ENCODE measurements around the gene PCSK7.

The PCSK7 gene

GRCh38 chr11:117198613-117199012, 33.3 kb downstream of the PCSK7 start:
- no peak for TF ChIP-seq CTCF (IDR thresholded peaks at IDR 0.05; ENCODE audit: low read depth, low read length)
- peak overlapping the region; percentile 92 for H3K4me3 ChIP-seq (ENCODE audit: low read depth, low read length)

DNA sequence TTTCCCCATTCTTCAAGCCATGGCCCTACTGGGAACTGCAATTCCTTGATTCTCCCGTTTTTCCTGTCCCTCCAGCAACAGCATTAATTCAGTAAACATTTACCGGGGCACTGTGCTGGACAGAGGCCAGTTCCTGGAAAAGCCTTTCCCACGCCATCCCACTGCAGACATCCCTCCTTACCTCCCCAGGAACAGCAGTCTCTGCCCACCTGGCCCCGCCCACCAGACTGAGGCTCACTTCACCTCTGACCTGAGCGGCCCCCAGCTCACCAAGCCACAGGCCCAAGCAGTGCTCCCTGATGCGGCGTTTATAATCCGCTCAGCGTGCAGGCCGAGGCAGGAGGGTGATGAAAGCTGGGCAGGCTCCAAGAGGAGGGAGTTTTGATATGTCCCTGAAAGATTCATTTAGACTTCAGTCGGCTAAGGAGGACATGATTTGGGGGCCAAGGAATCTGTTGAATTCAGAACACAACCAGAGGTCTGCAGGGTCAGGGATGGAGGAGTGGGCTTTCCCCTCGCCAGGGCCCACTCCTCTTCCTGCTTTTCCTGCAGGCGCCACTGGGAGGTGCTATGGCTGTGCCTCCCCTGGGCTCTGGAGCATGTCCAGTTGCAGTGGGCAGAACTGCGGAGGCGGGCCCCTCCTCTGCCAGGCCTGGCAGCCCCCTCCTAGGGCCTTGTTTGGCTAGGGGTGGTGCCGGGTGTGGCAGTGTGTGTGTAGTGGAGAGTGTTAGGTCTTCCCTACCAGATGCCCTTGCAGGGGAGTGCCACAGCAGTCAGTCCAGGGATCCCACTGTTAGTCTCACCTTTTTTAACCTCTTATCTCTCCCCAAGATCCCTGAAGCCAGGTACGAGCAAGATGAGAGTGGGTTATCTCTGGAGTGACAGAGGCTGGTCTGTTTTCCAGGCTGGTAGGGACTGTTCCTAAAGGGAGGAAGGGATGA, 34.1 kb downstream of the PCSK7 start:
- H3K4me3 ChIP-seq (ENCODE audit: low read depth, low read length), result peak overlapping the region; percentile 92
- TF ChIP-seq CTCF (IDR thresholded peaks at IDR 0.05; ENCODE audit: low read depth, low read length), result peak; percentile 86

- no peak overlapping the region for H3K4me3 ChIP-seq (ENCODE audit: low read depth, low read length)
- no peak for TF ChIP-seq CTCF (IDR thresholded peaks at IDR 0.05; ENCODE audit: low read depth, low read length)
Observed at GRCh38 chr11:117197006-117197405, 34.9 kb downstream of the PCSK7 start.

GRCh38 chr11:117195761-117196160, 36.1 kb downstream of the PCSK7 start:
- no peak overlapping the region for H3K4me3 ChIP-seq (ENCODE audit: low read depth, low read length)
- no peak for TF ChIP-seq CTCF (IDR thresholded peaks at IDR 0.05; ENCODE audit: low read depth, low read length)

DNA sequence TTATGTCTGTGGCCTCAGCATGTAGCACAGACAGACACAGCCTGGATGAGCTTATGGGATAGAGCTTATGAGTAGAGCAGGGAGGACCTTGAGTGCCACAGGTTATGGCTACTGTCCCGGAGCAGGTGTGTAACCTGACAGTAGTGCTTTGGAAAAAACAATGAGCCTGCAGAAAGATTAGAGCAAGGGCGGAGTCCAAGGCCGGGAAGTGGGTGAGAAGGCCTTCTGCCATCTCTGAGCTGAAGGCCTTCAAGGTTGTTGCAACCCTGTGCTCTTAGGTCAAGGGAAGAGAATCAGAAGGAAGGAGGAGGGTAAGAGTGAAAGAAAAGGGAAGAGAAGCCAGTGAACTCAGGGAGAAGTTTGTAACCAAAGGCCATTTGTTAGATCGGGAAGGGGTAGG, 36.6 kb downstream of the PCSK7 start:
- TF ChIP-seq CTCF (IDR thresholded peaks at IDR 0.05; ENCODE audit: low read depth, low read length), result no peak
- H3K4me3 ChIP-seq (ENCODE audit: low read depth, low read length), result no peak overlapping the region

- no peak for TF ChIP-seq CTCF (IDR thresholded peaks at IDR 0.05; ENCODE audit: low read depth, low read length)
- H3K4me3 ChIP-seq (ENCODE audit: low read depth, low read length), result no peak overlapping the region
Observed at GRCh38 chr11:117194267-117194666, 37.6 kb downstream of the PCSK7 start.

Data from WI38 (cell line).